GM21515 (cell line): Measurements from ENCODE around the gene SDK2.

ENCODE experiments used
- ATAC-seq: cut with Tn5 transposase; IDR thresholded peaks from one replicate; pipeline ENCODE4 v1.9.1; 2021; ENCODE audit not compliant: unreplicated experiment

Gene SDK2

DNA sequence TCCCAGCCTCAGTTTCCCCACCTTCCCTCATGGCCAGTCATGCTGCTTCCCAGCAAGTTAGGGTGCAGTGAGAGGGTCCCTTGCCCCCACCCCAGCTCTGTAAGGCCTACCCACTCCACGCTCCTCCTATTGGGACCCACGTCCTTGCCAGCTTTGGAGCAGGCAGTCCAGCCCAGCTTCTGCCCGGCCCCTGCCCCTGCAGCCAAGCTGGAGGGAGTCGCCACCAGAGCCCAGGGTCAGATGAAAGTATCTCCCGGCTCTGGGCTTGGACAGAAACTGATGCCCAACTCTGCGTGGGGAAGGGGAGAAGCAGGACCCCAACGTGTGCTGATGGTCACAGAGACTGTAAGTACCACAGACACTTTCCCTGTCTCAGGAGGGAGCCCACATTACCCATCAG lies 32.6 kb downstream of the SDK2 start:
- ATAC-seq: no peak

DNA sequence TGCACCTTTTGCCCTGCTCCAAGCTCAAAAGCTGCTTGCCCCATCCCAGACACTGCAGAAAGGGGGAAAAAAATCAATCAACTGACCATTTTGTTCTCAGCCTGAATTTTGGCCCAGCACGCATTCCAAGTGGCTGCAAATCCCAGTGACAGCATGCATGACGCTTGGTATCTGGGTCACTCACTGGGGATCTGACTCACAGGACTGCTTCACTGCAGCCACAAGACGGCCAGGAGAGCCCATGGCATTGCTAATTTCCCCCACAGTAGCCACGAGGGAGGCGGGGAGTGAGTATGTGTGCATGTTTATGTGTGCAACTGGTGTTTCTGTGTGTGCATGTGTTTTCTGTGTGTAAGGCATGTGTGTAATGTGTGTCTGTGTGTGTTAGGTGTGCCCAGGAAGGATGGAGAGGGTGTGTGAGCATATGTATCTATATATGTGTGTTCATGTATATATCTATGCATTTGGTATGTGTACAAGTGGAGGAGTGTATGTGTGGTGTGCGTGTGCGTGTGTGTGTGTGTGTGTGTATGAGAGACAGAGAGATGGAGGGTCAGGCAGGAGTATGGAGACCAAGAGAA lies 33.8 kb downstream of the SDK2 start:
- no peak for ATAC-seq

DNA sequence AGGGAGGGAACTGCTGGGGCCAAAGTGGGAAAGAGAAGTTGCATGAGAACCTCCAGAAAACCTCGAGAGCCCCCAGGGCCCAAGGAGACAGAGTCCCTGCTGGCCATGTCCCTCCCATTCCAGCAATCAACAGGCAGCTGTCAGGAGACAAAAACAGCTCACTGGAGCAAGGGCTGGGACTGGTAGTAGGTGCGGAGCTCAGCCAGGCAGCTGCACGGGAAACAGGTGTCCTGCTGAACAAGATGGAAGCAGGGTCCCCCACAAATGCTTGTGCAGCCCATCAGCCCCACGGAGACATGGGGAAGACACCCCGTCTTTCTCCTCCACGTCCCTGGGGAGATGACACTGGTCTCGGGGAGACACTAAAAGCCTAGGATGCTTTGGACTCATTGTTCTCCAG lies 34.5 kb downstream of the SDK2 start:
- ATAC-seq: no peak

DNA sequence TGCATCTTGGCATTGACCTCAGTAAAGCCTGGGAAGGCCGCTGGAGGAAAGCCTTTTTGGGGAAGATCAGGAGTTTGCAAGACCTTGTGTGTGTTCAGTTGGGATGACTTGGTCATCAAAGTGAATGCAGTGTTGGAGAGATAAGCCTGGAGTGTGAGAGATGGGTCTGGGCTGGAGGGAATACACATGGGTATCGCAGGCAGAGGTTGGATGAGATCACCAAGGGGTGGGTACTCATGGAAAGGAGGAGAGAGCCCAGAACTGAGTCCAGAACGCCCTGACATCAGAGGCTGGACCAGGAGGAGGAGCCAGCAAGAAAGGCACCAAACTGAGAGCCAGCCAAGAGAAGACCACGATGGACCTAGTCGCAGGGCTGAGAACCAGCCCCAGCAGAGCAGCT lies 35.2 kb downstream of the SDK2 start:
- ATAC-seq: no peak

DNA sequence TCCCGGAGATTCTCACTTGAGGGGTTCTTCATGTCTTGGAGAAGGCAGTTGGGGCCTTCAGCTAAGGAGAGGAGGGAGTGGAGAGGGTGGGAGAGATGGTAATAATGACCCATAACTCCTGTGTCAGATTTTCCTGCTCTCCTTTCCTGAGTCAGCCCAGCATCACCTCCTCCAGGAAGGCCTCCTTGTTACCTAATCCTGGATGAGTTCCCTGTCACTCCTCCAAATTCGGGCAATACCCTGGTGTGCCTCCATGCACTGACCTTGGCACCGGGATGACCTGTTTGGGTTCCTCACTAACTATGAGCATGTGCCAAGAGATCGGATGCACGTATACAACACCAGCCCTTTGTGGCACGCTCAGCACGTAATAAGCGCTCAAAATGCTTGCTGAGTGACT lies 38.8 kb downstream of the SDK2 start:
- no peak for ATAC-seq

DNA sequence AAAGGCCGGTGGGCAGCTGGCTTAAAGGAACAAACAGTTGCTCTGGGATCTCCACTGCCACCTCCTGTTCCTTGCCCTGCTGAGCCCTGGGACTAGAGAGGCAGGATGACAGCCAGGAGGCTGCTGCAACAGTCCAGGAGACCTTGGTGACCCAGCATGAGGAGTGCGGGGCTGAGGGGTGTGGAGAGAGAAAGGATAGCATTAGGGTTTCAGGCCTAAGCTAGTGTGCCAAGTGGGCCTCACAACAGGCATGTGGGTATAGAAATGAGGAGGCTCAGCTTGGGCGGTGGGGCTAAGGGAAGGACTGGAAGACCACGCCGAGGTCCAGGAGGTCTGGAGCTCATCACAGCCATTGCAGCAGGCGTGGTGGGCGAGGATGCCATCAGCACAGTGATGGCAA lies 39.8 kb downstream of the SDK2 start:
- no peak for ATAC-seq

DNA sequence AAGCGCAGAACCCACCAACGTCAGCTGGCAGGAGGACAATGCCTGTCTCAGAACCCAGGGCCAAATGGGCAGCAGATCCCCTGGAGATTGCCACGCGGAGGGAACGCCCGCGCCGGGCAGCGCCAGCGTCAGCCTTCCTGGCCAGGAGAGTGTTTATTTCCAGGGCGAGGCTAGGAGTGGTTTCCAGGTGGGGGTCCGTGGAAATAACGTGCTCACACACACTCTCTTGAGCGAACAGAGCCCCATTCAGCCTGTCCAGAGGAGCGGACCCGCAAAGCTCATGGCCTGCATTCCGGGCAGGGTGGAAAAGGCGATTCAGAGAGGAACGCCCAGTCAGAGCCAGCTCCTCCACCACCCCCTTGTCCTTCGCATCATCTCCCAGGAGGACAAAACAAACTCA lies 40.3 kb downstream of the SDK2 start:
- ATAC-seq: no peak

DNA sequence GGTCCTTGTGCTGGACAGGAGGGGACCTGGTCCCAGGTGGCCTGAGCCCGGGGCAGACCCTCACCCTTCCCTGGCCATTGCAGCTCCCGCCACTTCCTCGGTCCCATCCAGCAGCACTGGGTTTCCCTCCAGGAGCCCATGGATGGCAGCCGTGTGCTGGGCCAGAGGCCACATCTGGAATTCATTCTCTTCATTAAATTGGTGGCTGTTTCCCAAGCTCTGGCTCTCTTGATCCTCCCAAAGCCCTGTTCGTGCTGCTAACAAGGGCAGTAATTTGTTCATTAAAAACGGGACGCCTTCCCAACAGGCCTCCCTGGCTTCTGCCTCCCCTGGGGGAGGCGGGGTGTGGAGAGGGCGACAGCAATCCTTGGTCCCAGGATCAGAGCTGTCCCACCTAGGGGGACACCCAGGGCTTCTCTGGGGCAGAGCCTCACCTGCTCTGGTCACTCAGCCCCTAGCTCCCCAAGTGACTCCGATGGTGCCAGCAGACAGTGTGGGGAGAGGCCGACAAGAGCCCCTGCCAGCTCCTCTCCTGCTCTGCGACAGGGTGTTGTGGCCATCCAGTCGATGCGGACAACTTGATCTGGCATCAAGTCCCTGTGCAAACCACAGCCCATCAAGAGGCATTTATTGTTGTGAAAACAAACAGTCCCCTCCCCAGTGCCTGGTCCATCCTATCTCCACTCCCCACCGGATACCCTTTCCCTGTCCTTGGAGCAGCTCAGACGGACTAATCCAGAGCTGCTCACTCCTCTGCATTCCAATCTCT lies 44.0 kb downstream of the SDK2 start:
- no peak for ATAC-seq

DNA sequence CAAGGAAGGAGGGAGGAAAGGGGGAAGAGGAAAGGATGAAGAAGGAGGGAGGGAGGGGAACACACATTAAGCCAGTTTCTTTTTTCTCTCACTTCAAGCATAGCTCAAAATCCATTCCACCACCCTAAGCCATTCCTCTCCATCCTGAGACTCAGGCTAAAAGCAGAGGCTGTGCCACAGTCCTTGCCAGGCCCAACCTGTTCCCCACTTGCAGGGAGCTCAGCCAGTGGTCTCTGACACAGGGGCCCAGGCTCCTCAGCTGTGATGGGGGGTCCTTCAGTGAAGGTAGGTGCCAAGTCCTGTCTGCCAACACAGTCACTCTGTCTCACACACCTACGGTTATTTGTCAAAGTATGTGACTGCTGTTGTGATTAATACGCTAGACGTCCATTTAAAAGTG lies 44.6 kb downstream of the SDK2 start:
- ATAC-seq: no peak

DNA sequence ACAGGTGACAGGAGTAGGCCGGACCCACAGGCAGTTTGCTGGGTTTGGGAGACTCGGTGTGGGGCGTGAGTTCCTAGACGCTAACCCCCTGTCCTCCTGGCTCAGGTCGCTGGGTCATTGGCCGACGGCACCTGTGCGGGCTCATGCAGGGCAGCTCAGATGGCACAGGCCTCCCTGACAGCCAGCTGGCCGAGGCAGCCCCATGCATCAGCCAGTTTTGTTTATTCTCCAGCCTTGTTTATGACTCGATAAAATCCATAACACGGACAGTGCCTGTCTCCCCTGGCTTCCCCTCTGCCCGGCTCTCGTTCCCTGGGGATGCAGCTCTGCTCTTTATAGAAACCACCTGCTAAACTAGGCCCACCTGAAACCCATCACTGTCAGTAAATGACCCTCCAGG lies 46.0 kb downstream of the SDK2 start:
- no peak for ATAC-seq

DNA sequence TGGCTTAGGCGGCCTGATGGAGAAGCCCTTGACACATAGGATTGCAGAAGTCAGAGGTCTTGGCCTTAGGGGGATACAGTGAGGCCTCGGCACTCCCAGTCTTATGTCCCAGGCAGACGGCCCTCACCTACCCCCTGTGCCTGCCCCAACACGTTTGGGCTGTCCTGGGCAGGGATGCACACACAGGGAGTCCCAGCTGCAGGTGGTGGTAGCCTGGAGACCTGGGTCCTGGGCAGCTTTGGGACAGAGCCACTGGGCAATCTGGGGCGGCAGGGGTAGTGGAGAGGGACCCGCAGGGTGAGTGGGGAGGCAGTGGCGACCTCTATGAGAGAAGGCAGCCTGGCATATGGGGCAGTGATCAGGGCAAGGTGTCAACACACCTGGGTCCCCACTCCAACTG lies 48.3 kb downstream of the SDK2 start:
- no peak for ATAC-seq

DNA sequence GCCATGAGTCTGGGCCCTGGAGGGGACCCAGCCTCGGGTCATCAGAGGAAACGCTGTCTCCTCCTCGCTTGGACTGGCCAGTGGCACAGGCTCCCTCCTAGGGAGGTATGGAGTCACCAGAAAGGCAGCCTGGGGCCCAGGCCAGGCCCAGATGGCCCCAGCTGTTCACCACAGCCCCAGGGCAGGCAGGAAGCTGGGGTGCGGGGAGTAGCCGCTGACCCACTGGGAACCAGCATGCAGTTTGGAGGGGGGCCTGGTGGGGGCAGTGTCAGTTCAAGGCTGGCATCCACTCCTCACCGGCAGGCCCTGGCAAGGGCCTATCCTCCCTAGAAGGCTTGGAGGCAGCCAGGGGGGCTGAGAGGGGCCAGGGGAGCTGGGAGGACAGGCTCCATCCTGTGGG lies 48.8 kb downstream of the SDK2 start:
- no peak for ATAC-seq

DNA sequence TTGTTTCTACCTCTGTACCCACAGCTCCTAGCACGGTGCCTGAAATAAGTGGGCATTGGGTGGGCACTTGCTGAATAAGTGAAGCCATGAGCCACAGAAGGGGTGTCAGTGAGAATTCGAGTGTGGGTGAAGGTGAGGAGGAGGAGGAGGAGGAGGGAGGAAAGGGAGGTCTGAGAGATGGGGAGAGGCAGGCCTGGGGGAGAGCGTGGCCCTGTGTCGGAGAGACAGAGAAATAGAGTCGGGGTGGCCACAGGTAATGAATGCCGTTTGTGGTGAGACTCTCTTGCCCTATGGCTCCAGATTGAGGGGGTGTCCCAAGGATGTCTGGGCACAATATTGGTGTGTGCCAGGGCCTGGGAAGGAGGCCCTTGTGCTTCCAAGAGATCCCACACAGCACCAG lies 49.2 kb downstream of the SDK2 start:
- ATAC-seq: no peak

DNA sequence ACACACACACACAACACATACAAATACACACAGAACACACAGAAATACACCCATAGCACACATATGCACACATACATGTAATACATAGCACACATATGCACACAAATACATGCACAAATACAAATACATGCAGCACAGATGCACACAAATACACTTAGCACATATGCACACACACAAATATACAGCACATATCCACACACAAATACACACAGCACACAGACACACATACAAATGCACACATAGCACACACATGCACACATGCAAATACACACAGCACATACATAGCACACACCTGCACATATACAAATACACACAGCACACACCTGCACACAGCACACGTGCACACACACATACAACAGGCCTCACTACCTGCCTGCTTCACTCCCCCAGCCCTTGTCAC lies 49.6 kb downstream of the SDK2 start:
- no peak for ATAC-seq

DNA sequence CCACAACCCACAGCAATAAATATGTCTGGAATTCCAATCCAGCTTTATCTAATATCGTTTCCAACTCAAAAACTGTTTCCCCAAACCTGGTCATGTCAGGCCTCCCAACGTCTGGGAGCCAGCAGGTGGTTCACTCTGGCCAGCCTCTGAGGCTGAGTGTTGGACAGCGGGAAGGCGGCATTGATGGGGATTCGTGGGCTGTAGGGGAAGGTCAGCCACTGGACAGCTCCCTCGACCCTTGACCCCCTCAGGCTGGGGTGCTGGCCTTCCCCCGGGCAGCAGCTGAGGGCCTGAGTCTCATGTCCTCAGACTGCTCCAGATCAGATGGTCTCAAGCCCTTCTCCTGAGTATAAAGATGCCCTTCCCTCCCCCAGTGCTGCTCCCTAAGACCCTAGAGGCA lies 50.2 kb downstream of the SDK2 start:
- no peak for ATAC-seq

DNA sequence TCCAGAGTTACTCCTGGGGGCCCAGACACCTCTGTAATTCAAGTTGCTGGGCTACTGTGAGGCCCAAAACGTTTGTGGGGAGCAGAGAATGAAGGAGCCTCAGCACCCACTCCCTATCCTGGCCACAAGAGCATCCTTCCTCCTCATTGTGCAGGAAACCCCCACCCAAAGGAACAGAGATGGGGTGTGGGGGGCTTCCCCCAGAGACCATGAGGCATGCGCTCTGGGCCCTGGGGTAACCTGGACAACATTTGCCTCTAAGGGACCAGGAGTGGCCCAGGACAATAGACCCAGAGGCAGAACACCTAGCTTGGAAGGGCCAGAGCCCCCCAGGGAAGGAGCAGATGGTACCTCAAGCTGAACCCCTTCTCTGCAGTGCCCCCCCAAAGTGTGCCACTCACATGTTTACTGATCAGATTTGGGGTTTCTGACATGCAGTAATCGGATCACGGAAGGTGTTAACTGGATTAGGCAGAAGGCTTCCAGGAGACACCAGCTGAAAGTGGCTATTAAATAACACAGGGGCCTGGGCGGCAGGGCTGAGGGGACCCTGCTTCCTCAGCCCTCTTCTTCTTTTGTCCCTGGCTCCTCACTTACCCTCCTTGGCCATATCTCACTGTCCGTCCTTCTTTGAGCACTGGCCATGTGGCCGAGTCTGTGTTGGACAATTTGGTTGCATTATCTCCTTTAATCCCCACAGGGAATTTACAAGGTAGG lies 50.8 kb downstream of the SDK2 start:
- no peak for ATAC-seq

DNA sequence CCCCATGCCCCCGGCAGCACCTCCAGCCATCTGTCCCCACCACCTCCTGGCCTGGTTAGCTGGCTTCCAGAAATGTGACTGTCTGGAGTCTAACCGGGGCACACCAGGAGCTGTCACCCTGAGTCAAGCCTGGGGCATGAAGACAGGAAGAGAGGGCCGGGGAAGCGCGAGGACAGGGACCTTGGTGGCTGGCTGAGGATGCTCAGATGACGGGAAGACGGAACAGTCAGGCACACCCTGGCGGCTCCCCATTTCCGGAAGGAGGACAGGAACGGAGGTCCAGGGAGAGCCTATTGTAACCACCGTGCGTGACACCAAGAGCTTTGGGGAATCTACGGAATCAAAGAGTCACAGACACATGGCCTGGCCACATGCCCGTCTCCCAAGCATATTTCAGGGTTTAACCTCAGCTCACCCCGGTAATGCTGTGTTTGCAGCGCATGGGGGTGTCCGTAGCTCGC lies 51.7 kb downstream of the SDK2 start:
- ATAC-seq: no peak

DNA sequence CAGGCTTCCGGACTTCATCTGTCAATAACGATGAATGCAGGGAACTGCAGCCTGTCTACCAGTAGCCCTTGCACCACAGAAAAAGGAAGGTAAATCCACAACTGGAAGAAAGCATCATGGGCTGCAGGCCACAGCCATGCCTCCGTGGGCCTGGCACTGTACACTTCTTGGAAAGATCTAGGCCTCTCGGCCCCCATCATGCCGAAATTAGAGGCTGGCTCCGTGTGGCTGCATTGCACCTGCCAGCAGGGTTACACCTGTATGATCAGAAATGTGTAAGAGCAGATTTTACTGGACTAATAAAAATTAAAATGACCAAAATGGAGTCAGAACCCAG lies 52.2 kb downstream of the SDK2 start:
- ATAC-seq: no peak

DNA sequence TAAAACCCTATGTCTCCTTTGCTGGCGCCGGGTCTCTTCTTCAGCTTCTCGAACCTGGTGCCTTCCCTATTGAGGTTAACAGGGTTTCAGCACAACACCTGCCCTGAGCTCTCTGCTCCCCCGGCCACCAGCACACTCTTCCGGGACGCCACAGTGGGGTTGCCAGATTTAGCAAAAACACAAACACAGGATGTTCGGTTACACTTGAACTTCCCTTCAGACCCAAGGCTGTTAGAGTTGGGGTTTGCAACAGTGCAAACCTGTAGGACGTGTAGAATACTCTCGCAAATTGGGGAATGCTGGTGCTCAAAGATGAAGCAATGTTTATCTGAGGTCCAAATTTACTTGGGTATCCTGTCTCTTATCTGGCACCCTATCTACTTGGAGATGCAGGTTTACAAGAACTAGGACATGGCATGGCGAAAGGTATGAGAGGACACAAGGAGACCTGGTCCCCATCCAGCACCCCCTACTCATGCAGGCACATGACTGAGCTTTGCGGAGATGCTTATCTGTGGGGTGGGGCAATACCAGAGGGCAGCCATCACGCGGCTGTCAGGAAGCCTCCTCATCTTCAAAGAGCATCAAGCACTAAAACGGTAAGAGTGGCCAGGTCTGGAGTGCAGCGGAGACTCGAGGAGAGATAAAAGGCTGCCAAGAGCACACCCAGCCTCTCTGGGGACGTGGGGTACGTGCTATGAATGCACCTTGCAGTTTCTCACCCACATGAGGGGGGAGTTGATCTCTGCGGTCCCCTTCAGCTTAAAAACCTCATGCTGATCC lies 52.8 kb downstream of the SDK2 start:
- peak; percentile 85 for ATAC-seq

DNA sequence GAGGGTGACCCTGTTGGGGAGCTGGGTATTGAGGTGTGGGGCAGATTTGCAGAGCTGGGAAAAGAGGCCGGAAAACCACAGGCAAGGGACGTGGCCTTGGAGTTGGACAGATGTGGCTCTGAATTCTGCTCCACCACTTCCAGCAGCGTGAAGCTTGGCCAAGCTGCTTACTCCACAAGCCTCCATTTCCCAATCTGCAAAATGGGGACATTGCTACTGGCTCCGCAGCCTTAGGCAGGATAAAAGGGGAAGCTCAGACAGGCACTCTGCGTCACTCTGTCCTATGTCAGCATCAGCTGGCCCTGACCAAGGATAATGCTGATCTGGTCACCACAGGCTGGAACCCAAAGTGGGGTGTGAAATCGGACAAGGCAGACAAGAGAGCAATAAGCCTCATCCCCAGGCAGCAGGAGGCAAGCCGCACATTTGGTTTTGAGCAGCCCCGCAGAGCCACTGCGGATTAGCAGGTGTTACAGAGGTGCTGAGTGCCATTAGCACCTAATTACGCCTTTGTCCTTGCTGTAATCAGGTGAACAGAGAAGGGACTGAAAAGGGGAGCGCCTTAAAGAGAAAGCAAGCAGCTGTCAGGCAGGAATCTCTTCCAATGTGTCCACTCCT lies 54.8 kb downstream of the SDK2 start:
- no peak for ATAC-seq

DNA sequence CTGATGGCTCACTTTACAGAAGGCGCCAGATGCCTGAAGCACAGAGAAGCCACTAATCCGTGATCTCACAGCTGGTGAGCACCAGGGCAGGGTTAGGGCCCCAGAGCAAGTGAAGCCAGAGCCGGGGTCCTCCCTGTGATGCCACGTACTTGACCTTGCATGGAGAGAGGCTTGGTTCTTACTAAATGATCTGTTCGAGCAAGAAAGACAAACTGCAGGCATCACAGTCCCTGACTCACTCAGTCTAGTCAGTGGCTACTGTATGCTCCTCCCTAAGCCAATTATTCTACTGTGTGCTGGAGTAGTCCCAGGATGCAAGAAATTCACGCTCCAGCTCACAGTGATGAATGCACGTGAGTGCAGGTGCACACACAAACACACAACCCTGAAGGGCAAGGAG lies 55.4 kb downstream of the SDK2 start:
- no peak for ATAC-seq
